Cerebellar nuclear complex (tissue), 1 donor: ENCODE results near the gene PTAFR.
"Not testable (repeated sequence)": the region's sequence is repeated elsewhere in the genome, so short reads cannot be mapped to it uniquely, and the experiment has no call there.

Source experiments
- DNase-seq, 2 experiments: peaks; one replicate each; lab custom pipeline; 2025; lab: John Stamatoyannopoulos, UW

PTAFR gene

DNA sequence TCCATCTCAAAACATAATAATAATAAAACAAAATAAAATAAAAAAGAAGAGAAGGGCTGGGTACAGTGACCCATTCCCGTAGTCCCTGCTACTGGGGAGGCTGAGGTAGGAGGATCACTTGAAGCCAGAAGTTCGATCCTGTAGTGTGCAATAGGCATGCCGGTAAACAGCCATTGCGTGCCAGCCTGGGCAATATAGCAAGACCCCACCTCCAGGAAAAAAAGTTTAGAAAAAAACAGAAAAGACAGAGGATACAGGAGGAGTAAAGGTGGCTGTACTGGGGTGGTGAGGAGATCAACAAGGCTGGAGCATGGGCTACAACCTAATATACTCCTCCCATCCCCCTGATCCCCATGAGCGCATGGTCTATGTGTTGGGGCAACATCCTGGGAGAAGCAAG is 30.8 kb downstream of the PTAFR start:
- no peak for DNase-seq

DNA sequence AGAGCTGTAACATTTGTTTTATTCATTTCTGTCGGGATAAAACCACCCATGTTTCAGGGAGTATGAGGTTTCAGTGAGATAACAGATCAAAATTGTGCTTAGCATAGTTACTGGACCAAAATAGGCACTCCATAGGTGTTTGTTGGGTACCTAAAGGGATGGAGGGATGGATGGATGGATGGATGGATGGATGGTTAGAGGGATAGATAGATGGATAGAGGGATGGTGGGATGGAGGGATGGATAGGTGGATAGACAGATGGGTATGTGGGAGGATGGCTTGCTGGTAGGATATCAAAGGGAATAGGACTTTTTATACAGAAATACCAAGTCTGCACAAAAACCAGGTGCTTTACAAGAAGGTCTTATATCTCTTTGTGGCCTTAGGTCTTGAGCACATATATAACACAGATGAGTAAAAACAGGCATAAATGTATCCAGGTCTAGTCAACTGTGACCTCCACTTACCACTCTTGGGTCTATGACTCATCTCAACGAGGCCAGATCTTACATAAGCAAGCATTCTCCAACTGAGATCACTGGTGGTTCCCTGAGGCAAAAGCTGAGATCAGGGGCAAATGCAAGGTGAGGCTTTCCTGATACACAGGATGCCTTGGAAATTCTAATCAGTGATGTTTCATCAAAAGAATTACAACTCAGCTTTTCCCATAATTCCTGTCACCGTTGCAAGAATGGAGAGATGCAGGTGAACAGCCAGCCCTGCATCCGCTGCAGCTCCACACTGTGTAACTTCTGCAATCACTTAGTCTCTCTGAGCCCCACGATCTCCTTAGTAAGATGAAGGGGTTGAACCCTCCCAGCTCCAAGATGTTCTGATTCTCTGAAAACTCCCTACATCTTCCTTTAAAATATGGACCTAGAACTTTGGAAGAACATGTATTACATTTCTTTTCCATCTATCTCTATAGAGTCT is 32.0 kb downstream of the PTAFR start:
- no peak for DNase-seq

DNA sequence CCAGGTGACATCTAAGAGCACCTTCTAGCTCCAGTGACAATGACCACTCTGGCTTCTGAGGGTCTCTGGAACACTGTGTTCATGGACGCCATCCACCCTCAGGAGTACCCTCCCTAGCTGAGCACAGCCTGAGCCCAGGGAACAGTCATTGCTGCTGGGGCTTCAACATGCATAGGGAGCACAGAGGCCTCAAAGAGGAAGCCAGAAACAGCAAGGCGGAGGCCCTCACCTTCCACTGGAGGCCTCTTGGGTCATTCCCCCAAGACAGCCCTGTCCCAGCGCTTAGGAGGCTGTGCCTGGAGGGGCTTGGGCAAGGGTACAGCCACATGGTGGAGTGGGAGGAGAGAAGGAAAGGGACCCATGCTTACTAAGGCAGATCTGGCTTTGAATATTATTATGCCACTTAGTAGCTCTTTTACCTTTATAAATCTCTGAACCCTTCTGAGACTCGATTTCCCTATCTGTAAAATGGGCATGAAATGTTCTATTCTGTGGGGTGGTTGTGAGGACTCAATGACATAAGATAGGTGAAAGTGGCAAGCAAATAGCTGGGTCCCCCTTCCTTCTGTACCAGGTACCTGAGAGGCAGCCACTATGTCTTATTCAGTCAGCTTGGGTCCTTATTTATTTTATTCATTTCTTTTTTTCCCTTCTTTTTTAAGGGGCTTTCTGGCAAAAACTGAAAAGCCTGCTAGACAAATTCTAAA is 32.8 kb downstream of the PTAFR start:
- DNase-seq: no peak

DNA sequence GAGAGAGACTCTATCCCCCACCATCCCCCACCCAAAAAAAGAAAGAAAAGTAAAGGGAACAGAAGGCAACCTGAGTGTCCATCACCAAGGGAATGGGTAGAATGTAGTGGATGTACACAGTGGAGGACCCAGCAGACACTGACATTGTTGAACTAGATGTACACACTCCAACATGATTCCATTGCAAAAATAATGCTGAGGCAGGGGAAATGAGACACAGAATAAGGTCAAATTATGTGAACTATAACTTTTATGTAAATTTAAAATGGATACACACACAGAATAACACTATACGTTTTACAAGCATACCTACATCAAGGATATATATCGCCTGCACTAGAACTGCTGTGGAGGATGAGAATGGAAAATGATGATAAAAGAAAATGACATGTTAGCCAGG is 34.8 kb downstream of the PTAFR start:
- DNase-seq: no peak

DNA sequence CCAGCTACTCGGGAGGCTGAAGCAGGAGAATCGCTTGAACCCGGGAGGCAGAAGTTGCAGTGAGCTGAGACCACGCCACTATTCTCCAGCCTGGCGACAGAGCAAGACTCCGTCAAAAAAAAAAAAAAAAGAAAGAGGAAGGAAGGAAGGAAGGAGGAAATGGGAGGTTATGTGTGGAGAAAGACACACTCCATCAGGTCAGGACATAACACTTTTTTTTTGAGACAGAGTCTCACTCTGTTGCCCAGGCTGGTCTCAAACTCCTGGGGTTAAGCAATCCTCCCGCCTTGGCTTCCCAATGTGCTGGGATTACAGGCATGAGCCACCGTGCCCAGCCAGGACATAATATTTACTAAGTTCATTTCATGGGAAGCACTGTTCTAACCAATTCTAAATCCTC is 36.6 kb downstream of the PTAFR start:
- DNase-seq: not testable (repeated sequence)

DNA sequence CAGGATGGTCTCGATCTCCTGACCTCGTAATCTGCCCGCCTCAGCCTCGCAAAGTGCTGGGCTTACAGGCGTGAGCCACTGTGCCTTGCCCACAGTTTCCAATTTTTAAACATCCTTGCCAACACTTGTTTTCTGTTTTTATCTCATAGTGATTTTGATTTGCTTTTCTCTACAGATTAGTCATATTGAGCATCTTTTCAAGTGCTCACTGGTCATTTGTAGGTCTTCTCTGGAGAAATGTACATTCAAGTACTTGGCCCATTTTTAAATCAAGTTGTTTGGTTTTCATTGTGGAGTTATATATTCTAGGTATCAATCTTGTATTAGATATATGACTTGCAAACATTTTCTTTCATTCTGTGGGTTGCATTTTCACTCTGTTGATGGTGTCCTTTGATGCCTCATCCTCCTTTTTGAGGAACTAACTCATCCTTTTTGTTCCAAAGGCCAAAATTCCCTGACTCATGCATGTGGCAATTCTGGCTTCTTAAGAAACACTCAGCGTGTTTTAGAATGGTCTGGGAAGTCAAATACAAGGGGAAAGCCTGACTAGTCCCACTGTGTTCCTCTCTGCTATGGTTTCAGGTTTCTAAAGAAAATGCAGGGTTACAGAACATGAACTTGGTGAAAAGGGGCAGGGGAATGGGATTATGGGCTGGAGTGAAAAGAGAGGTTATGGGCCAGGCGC is 37.3 kb downstream of the PTAFR start:
- no peak for DNase-seq

DNA sequence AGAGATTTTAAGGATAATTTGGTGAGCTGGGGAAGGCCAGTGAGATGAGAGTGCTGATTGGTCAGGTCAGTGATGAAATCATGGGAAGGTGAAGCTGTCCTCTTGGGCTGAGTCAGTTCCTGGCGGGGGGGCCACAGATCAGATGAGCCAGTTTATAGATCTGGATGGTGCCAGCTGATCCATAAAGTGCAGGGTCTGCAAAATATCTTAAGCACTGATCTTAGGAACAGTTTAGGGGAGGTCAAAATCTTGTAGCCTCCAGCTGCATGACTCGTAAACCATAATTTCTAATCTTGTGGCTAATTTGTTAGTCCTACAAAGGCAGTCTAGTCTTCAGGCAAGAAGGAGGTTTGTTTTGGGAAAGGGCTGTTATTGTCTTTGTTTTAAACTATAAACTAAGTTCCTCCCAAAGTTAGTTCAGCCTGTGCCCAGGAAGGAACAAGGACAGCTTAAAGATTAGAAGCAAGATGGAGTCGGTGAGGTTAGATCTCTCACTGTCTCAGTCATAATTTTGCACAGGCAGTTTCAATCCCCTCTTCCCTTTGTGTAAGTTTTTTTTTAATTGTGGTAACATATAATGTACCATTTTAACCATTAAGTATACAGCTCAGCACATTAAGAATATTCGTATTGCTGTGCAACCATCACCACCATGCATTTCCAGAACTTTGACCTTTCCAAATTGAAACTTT is 39.4 kb downstream of the PTAFR start:
- DNase-seq: no peak

DNA sequence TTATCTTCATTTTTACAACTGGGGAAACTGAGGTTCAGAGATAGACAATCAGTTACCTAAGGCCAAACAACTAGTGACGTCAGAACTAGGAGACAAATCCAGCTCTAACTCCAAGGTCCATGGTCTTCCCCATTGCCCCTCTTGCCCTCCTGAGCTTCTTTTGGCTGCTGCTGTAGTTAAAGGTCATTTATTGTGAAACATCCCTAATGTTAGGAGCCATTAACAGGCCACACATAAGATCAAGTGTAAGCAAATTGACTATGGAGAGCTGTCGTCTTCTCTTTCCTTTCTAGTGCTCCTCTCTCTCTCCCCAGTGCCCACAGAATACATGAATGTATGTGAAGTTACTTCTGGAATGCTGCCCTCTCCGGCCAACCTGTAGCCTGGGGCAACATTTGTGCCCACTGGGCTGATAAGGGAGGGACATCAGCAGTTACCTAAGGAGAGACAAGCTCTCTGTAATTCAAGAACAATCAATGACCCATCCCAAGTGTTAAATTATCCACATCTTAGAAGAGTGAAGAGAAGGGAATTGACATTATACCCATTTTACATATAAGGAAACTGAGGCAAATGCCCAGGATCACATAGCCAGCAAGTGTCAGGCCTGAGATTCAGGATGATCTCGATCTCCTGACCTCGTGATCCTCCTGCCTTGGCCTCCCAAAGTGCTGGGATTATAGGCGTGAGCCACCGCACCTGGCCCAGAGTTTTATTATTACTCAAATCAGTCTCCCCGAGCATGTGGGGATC is 40.1 kb downstream of the PTAFR start:
- DNase-seq: no peak

DNA sequence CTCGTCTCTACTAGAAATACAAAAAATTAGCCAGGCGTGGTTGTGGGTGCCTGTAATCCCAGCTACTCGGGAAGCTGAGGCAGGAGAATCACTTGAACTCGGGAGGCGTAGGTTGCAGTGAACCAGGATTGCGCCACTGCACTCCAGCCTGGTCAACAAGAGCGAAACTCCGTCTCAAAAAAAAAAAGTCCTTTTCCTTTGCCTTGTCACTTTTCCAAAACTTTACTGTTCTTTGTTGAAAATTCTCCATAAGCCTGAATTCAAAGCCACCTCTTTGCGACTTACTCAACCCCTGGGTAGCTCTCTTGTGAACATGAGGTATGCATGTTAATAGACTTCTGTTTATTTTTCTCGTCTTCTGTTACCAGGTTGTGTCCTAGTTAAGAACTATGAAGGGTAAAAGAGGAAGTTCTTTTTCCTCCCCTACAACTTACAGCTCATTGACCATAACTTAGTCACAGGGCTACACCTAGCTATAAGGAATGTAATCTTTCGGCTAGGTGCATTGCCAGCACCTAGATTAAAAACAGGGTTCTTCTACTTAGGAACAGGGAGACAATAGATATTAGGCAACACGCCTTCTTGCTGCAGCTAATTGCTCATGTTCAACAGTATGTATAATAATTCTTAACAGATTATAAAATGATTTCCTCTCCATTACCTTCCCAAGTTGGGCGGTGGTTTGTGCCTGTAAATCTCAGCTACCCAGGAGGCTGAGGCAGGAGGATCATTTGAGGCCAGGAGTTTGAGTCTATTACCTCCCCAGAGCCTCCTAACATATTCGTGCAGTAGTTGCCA is 40.9 kb downstream of the PTAFR start:
- DNase-seq: no peak

DNA sequence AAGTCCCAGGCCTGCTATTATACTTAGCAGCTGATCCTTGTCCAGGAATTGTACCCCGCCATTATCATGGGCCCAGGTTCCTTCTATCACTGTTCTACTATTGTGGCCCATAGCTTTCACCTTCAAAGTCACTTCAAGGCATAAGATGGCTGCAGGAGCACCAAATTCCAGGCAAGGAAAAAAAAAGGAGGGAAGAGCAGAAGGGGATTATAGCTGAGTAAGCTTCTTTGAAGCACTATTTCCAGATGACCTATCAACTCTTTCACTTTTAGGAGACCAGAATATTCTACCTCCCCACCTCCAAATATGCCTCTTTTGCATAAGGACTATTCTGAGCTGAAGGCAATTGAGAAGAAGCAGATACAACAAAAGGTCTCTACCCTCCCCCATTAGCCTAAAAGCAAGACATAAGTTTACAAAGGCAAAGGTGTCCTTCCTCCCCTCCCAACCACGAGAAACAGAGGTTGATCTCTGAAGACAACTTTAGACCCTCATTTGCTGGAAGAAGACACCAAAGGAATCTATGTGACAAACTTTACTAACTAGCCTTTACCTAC is 41.8 kb downstream of the PTAFR start:
- no peak for DNase-seq

DNA sequence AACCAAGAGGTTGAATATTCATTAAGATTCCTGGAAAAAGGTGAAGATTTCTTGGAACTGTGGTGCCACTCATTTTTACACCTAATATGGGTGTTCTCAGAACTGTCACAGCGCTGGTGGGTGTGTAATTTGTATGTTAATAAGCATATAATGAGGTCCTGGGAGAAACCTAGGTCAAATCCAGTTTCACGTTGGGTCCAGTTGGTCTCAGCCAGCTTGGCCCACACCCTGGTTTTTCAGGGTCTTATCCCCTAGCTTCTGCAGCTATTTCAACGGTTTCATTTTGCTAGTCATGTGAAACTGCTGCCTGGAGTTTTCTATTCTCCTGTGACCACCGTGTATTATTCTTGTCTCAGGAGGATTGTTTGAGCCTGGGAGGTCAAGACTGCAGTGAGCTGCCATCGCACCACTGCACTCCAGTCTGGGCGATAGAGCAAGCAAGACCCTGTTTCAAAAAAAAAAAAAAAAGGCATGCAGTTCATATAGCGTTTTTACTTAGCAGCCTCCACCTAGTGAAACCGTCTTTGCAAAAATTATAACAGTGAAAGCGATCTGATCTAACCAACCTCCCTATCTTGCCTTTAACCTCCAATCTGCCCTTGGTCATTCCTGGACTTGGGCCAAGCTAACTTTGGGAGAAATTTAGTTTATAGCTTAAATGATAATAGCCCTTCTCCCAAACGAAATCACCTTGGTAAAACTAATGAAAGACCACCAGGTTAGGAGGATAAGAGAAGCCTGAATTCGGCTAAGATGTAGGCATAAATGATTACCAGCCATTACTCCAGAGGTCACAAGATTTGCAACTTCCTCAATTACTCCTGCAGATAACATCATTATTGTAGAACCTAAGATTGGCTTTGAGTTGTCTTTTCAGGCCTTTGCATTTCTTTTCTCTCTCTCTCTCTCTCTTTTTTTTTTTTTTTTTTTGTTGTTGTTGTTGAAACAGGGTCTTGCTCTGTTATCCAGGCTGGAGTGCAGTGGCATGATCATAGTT is 44.0 kb downstream of the PTAFR start:
- DNase-seq: no peak

DNA sequence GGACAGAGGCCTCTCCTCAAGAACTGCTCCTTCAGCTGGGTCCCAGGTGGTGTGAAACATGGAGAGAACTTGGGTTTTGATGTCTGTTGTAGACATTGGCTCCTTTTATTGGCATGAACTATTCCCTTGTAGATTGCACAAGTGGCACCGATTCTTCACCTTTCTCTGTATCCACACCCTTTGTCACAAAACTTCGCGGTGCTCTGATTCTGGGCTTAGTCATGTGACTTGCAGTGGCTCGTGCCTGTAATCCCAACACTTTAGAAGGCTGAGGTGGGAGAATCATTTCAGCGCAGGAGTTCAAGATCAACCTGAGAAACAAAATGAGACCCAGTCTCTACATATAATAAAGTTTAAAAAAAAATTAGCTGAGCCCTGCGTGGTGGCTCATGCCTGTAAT is 45.6 kb downstream of the PTAFR start:
- DNase-seq: no peak

DNA sequence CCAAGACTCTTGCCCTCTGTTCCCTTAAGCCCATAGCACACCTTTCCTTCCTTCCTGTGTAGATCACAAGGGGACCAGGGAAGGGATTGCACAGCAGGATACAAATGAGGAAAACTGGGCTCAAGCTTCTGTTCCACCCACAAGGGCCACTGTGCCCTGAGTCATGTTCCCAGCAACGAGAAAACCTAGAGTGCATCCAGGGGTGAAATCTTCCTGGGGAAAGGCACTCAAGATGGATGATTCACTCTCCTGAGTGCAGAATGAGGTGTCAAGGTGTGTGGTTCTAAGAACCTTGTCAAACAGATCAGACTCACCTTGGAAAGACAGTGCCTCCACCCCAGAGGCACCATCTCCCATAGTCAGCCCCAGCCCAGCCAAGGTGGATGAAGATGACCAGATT is 47.3 kb downstream of the PTAFR start:
- DNase-seq: no peak

DNA sequence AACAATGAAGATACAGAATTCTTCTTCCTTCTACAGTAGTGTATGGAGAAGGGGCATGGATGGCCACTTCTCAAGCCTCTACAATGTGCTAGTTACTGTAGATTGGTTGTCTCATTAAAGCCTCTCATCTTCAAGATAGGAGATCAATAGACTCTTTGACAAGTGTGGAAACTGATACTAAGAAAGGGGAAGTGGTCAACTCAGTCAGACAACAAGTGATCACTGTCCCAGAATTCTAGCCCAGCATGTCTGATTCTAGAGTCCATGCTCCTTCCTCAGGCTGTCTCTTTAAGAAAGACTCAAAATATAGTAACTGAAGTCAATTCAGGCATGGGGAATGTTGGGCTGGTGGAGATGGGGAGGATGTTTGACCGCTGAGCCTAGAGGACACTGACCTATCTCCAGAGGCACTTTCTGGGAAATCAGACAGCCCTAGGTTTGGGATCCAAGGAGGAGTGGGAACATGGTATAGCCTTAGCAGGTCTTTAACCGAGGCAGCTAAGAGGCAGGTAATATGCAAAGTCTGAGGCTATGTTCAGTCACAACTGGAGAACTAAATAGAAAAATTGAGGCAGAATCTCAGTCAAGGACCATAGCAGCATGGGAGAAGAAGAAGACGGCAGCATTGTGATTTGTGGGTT is 48.8 kb downstream of the PTAFR start:
- DNase-seq: no peak

DNA sequence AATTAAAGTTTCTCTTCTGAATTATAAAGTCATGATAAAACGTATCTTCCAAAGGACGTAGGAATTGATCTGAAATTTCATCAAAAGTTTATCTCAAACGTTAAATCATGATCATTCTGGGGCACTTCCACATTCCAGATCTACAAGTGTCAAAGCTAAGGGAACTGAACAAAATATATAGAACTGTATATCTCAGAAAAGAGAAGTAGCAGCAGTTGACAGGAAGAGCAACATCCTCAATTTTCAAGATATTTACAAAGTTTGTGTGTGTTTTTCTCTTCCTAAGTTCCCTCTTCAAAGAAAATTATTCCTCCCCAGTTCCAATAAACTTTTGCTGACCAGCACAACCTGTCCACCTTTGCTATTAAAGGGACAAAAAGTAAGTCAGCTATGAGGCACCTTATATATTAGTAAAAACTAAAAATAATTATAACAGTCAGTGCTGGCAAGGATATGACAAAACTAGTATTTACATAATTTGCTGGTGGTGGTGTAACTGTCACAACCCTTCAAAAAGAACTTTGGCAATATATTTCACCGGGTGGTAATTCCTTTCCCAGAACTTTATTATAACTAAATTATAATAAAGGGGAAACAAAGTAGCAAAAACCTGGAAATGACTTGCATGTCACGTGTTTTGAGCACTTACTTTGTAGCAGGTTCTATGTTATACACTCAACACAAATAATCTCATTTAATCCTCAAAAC is 49.6 kb downstream of the PTAFR start:
- DNase-seq: no peak

DNA sequence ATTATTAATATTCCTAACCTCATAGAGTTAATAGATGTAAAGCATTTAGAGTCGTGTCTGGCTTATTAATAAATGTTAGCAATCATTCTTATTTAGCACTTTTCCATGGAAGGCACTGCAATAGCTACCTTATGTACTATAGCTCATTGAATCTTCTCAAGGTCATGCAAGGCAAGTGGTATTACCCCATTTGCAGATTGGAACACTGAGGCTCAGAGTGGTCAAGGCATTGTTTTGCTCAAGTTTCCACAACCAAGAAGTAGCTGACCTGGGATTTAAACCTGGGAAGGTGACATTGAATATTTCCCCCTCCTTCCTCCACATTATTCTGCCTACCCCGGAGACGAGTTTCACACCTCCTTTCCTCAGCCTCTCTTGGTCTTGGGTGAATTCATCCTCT is 50.3 kb downstream of the PTAFR start:
- DNase-seq: no peak

DNA sequence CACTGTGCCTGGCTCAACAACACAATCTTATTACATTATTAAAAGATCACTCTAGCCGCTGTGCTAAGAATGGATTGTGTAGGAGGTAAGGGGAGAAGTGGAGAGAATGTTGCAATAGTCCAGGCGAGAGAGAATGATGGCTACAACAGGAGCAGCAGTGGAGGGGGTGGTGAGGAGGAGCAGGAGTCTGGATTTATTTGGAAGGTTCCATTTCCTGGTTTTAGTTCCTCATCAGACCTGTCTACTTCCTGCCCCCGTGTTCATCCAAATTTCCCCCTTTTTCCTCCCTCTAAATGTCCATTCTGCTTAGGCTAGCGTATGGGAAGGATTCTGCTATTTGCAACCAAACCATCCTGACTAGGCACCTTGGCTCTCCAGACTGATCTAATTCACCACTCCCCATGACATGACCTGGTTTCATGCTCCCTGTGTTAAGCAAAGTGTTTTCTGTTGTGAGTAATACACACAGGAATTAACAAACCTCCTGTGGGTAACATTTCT is 53.0 kb downstream of the PTAFR start:
- no peak for DNase-seq

DNA sequence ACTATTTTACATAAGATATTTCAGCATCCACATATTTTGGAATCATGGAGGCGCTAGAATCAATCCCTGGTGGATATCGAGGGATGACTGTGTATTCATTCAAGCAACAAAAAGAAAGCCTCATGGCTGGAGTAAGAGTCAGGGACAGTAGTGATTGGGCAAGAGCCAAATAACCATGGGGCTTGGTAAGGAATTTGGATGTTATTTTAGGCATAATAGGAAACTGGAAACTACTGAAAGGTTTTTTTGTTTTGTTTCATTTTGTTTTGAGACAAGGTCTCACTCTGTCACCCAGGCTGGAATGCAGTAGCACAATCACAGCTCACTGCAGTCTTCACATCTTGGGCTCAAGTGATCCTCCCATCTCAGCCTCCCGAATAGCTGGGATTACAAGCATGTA is 54.3 kb downstream of the PTAFR start:
- no peak for DNase-seq
